SK-N-SH (cell line): Measurements from ENCODE around the gene PRRT2. TPM values are rescaled to one million over a fixed set of nuclear protein-coding genes. Genes with fewer than 3 reads are reported as not detected.
A peak's percentile ranks its signal among the peaks of the same experiment; 100 is the strongest.

Experiments
- CTCF ChIA-PET: fragments of 300-600, 350-600 bp; formaldehyde crosslinking; extraction: SDS; loops from one replicate; lab custom pipeline; 2021; lab: Yijun Ruan, JAX
- POLR2A ChIA-PET: fragments of 350-600 bp; sonication (Branson Sonifier 250); formaldehyde crosslinking; extraction: SDS; loops from one replicate; lab custom pipeline; 2020; ENCODE audit warnings: antibody characterized with exemption, inconsistent platforms; lab: Yijun Ruan, JAX
- DNase-seq: peaks from one replicate; pipeline ENCODE4 v3.0.0; 2012
- H2AFZ ChIP-seq: fragments of 200-600 bp; sonication (generic); 2 replicates; pipeline ENCODE4 v1.8.1; 2016; ENCODE audit warnings: antibody characterized with exemption, mild to moderate bottlenecking, low read depth
- H3F3A ChIP-seq: fragments of 200-600 bp; sonication (generic); replicated peaks from 2 replicates; pipeline ENCODE3; 2016; ENCODE audit warnings: antibody characterized with exemption, mild to moderate bottlenecking; ENCODE audit not compliant: insufficient read depth
- H3K27ac ChIP-seq, 2 experiments: fragments of 200-500 bp in 1 of 2; fragments of 200-600 bp in 1 of 2; sonication (Bioruptor generic) in 1 of 2; sonication (generic), shearing (Covaris generic) in 1 of 2; 2 replicates each; pipeline versions ENCODE4 v1.5.1 to v1.6.1; 2014 to 2016; ENCODE audit warnings: low read depth in 2 of 2, inconsistent platforms in 1 of 2, low read length in 1 of 2, mild to moderate bottlenecking in 1 of 2, mixed read lengths in 1 of 2
- H3K27me3 ChIP-seq: fragments of 200-600 bp; sonication (generic), shearing (Covaris generic); 2 replicates; pipeline ENCODE4 v1.6.1; 2016; ENCODE audit warnings: mixed run types; ENCODE audit not compliant: insufficient read depth
- H3K36me3 ChIP-seq, 2 experiments: fragments of 200-500 bp in 1 of 2; fragments of 200-600 bp in 1 of 2; sonication (Bioruptor generic) in 1 of 2; sonication (generic) in 1 of 2; replicated peaks in 1 of 2; 2 replicates each; pipeline versions ENCODE3 to v1.5.1; 2014 to 2016; ENCODE audit warnings: low read length in 1 of 2, mild to moderate bottlenecking in 1 of 2; ENCODE audit not compliant: insufficient read depth in 2 of 2, control insufficient read depth in 1 of 2
- H3K4me1 ChIP-seq, 2 experiments: fragments of 200-500 bp in 1 of 2; fragments of 200-600 bp in 1 of 2; sonication (Bioruptor generic) in 1 of 2; sonication (generic), shearing (Covaris generic) in 1 of 2; 2 replicates each; pipeline versions ENCODE4 v1.5.1 to v1.6.1; 2014 to 2016; ENCODE audit warnings: low read depth in 1 of 2, low read length in 1 of 2, mixed run types in 1 of 2; ENCODE audit not compliant: insufficient read depth in 2 of 2, control insufficient read depth in 1 of 2
- H3K4me2 ChIP-seq: fragments of 200-600 bp; sonication (generic), shearing (Covaris generic); 2 replicates; pipeline ENCODE4 v1.6.1; 2017; ENCODE audit warnings: mixed run types
- H3K4me3 ChIP-seq, 2 experiments: fragments of 200-500 bp in 1 of 2; fragments of 200-600 bp in 1 of 2; sonication (Bioruptor generic) in 1 of 2; sonication (generic), shearing (Covaris generic) in 1 of 2; 2 replicates each; pipeline versions ENCODE4 v1.5.1 to v1.8.1; 2014 to 2016; ENCODE audit warnings: low read depth in 2 of 2, inconsistent platforms in 1 of 2, low read length in 1 of 2, mild to moderate bottlenecking in 1 of 2, mixed read lengths in 1 of 2, moderate library complexity in 1 of 2
- H3K79me2 ChIP-seq: fragments of 200-600 bp; sonication (generic); 2 replicates; pipeline ENCODE4 v1.8.1; 2017; ENCODE audit warnings: mild to moderate bottlenecking; ENCODE audit not compliant: insufficient read depth
- H3K9ac ChIP-seq: fragments of 200-600 bp; sonication (generic); 2 replicates; pipeline ENCODE4 v1.6.1; 2017; ENCODE audit warnings: mixed run types
- H3K9me2 ChIP-seq: fragments of 200-600 bp; sonication (generic); 2 replicates; pipeline ENCODE4 v1.6.1; 2017; ENCODE audit warnings: mixed run types
- H3K9me3 ChIP-seq: fragments of 200-600 bp; sonication (generic); 2 replicates; pipeline ENCODE4 v1.6.1; 2017; ENCODE audit warnings: mixed run types, mild to moderate bottlenecking, moderate library complexity
- H4K20me1 ChIP-seq: fragments of 200-600 bp; sonication (generic); 2 replicates; pipeline ENCODE4 v1.6.1; 2017; ENCODE audit warnings: mild to moderate bottlenecking, mixed run types; ENCODE audit not compliant: insufficient read depth
- CHD2 ChIP-seq: fragments of 150-350 bp; IDR thresholded peaks from 2 replicates; pipeline ENCODE4 v1.6.1; 2018; ENCODE audit warnings: low read length; ENCODE audit not compliant: partially characterized antibody
- ELF1 ChIP-seq: IDR thresholded peaks from 2 replicates; pipeline ENCODE4 v1.4.0; 2012
- EP300 ChIP-seq, 2 experiments: IDR thresholded peaks; 2 replicates each; pipeline versions ENCODE4 v1.4.0 to v1.6.1; 2012; ENCODE audit warnings: borderline replicate concordance in 1 of 2, low read depth in 1 of 2, low read length in 1 of 2
- FOXJ3 ChIP-seq: sonication (generic); formaldehyde crosslinking; IDR thresholded peaks from 2 replicates; pipeline ENCODE4 v1.5.1; 2020; ENCODE audit warnings: mild to moderate bottlenecking, missing genetic modification reagents
- FOXM1 ChIP-seq: IDR thresholded peaks from 2 replicates; pipeline ENCODE4 v1.4.0; 2012; ENCODE audit warnings: low read depth, mild to moderate bottlenecking
- GABPA ChIP-seq: IDR thresholded peaks from 2 replicates; pipeline ENCODE4 v1.4.0; 2012; ENCODE audit warnings: low read depth, mild to moderate bottlenecking
- GATA2 ChIP-seq: sonication (generic); formaldehyde crosslinking; IDR thresholded peaks from 2 replicates; pipeline ENCODE4 v1.5.0; 2020; ENCODE audit warnings: mild to moderate bottlenecking, missing genetic modification reagents
- MXI1 ChIP-seq: IDR thresholded peaks from 2 replicates; pipeline ENCODE4 v1.6.1; 2012; ENCODE audit warnings: mild to moderate bottlenecking, low read depth, low read length, improper control_type of control experiment
- NFIC ChIP-seq: IDR thresholded peaks from 2 replicates; pipeline ENCODE4 v1.4.0; 2012; ENCODE audit warnings: borderline replicate concordance
- NRF1 ChIP-seq: IDR thresholded peaks from 2 replicates; pipeline ENCODE4 v1.6.1; 2012; ENCODE audit warnings: low read depth, mild to moderate bottlenecking, low read length
- POLR2AphosphoS5 ChIP-seq: IDR thresholded peaks from 2 replicates; pipeline ENCODE4 v1.6.1; 2012; ENCODE audit warnings: low read depth, low read length
- RAD21 ChIP-seq: IDR thresholded peaks from 2 replicates; pipeline ENCODE4 v1.6.1; 2012; ENCODE audit warnings: mild to moderate bottlenecking, low read length
- SIN3A ChIP-seq: IDR thresholded peaks from 2 replicates; pipeline ENCODE4 v1.6.1; 2012; ENCODE audit warnings: low read depth, mild to moderate bottlenecking, low read length, moderate library complexity, borderline replicate concordance
- SMC3 ChIP-seq: IDR thresholded peaks from 2 replicates; pipeline ENCODE4 v1.6.1; 2012; ENCODE audit warnings: low read depth, low read length, improper control_type of control experiment
- TAF1 ChIP-seq: IDR thresholded peaks from 2 replicates; pipeline ENCODE4 v1.6.1; 2012; ENCODE audit warnings: low read depth, mild to moderate bottlenecking, low read length, moderate library complexity, borderline replicate concordance
- TCF12 ChIP-seq: IDR thresholded peaks from 2 replicates; pipeline ENCODE4 v1.4.0; 2012
- YY1 ChIP-seq: IDR thresholded peaks from 2 replicates; pipeline ENCODE4 v1.4.0; 2012; ENCODE audit warnings: low read depth, mild to moderate bottlenecking
- WGBS: methylation state at CpG from one replicate; pipeline ENCODE4 v1.1.6; 2017; ENCODE audit warnings: low lambda C conversion rate; 5-methylcytosine and 5-hydroxymethylcytosine counted together
- polyA plus RNA-seq, 3 experiments: library from polyadenylated mRNA; depleted of rRNA; stranded (reverse); fragments of >200 nt; gene quantifications; 2 replicates each; pipeline ENCODE4 v1.2.3, GENCODE V29; 2012
- TF ChIP-seq, protein P1 (sequence below): fragments of 200-600 bp; sonication (generic); IDR thresholded peaks from 2 replicates; pipeline ENCODE4 v1.6.1; 2017; ENCODE audit warnings: antibody characterized with exemption, mild to moderate bottlenecking, moderate library complexity
- TF ChIP-seq, protein P2 (sequence below): fragments of 150-350 bp; IDR thresholded peaks from 2 replicates; pipeline ENCODE4 v1.6.1; 2016; ENCODE audit warnings: mild to moderate bottlenecking, low read depth, low read length
- TF ChIP-seq, protein P3 (sequence below): fragments of 150-350 bp; IDR thresholded peaks from 2 replicates; pipeline ENCODE4 v1.6.1; 2017; ENCODE audit warnings: antibody characterized with exemption, low read length, low read depth, borderline replicate concordance
- TF ChIP-seq, protein P4 (sequence below): IDR thresholded peaks from 2 replicates; pipeline ENCODE4 v1.6.1; 2012; ENCODE audit warnings: mild to moderate bottlenecking, low read depth, low read length, moderate library complexity
- TF ChIP-seq, protein P5 (sequence below): IDR thresholded peaks from 2 replicates; pipeline ENCODE4 v1.4.0; 2012; ENCODE audit warnings: low read depth

The PRRT2 gene
- polyA plus RNA-seq, 1 of the 3 experiments (the other 2 are of a cell fraction) = 28.1 TPM

DNA sequence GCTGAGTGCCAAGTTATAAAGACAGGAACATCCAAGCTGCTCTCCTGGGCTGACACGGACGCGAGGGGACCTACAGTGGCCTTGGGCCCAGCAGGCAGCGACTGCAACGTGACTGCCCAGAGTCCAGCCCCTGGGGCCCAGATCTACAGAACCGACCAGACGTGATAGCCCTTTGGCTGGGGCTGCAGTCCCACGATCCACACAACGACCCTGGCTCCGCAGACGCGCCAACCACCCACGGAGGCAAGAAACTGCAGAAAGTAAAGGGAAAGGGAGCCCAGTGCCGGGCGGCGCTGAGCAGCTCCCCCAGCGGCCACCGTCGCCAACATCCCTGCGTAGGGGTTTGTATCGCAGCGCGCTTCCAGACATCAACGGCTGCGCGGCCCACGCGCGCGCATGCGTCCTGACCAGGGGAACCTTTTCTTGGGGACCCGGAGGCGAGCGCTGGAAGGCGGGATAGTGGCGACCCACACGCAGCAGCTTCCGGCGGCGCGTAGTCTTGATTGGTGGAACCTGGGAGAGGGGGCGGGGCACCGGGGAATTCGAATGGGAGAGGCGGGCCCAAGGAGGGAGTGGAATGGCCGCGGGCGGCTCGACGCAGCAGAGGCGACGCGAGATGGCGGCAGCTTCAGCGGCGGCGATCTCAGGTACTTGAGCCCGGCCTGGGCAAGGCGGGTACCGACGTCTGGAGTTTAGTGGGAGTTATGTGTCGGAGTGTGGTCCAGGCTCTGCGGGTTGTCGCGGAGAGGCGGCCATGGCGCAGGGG, 21.6 kb upstream of the PRRT2 start, which contains the start of gene KIF22:
KIF22 (plus strand) TSS at position 569 of the 766 bp plus-strand sequence; CDS start at position 578, 9 bp downstream.
- Histone ChIP-seq H3K27me3 (no peaks in the 10 kb centered on the region), H4K20me1 (no peaks in the 10 kb centered on the region; the same call in 1 of the 2 replicates), H3K9me2 (no peaks in the 10 kb centered on the region), H3K4me3 (peak within 1 kb of the TSS; percentile 61 to 87), H3K4me2 (peak within 1 kb of the TSS; percentile 87), H2AFZ (peak within 1 kb of the TSS; percentile 96), H3F3A (no peaks in the 10 kb centered on the region), H3K36me3 (no peaks in the 10 kb centered on the region), H3K4me1 (peaks cover 0 to 11% of the 10 kb centered on the region in 2 experiments; a peak in 1 of 4 replicates), H3K27ac (peak within 1 kb of the TSS; percentile 58 to 91), H3K79me2 (peaks cover 48% of the 10 kb centered on the region), H3K9me3 (no peaks in the 10 kb centered on the region), H3K9ac (peak within 1 kb of the TSS; percentile 84)
- TF ChIP-seq EP300 (IDR thresholded peaks at IDR 0.05; ENCODE audit: borderline replicate concordance in 1 of 2, low read depth in 1 of 2, low read length in 1 of 2) (no peak), FOXM1 (peak; percentile 36; the same call in 1 of the 2 replicates), SMC3 (peak; percentile 37; the same call in 1 of the 2 replicates), NFIC (no peak), FOXJ3 (CRISPR knock-in tag) (0 out of 2 replicates have a peak, but pooled peaks have one; percentile 35), TCF12 (no peak), CHD2 (peak; percentile 79), YY1 (peak; percentile 90), ELF1 (no peak), SIN3A (peak; percentile 91; the same call in 1 of the 2 replicates), GATA2 (CRISPR knock-in tag) (no peak), TAF1 (peak; percentile 50; the same call in 1 of the 2 replicates), MXI1 (peak; percentile 87), POLR2AphosphoS5 (peak; percentile 33; the same call in 1 of the 2 replicates), RAD21 (peak; percentile 51), NRF1 (peak; percentile 96), GABPA (peak; percentile 93)
- TF ChIP-seq, protein P1, sequence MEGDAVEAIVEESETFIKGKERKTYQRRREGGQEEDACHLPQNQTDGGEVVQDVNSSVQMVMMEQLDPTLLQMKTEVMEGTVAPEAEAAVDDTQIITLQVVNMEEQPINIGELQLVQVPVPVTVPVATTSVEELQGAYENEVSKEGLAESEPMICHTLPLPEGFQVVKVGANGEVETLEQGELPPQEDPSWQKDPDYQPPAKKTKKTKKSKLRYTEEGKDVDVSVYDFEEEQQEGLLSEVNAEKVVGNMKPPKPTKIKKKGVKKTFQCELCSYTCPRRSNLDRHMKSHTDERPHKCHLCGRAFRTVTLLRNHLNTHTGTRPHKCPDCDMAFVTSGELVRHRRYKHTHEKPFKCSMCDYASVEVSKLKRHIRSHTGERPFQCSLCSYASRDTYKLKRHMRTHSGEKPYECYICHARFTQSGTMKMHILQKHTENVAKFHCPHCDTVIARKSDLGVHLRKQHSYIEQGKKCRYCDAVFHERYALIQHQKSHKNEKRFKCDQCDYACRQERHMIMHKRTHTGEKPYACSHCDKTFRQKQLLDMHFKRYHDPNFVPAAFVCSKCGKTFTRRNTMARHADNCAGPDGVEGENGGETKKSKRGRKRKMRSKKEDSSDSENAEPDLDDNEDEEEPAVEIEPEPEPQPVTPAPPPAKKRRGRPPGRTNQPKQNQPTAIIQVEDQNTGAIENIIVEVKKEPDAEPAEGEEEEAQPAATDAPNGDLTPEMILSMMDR = peak; percentile 69
- TF ChIP-seq, protein P2, sequence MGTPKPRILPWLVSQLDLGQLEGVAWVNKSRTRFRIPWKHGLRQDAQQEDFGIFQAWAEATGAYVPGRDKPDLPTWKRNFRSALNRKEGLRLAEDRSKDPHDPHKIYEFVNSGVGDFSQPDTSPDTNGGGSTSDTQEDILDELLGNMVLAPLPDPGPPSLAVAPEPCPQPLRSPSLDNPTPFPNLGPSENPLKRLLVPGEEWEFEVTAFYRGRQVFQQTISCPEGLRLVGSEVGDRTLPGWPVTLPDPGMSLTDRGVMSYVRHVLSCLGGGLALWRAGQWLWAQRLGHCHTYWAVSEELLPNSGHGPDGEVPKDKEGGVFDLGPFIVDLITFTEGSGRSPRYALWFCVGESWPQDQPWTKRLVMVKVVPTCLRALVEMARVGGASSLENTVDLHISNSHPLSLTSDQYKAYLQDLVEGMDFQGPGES = peak; percentile 53
- TF ChIP-seq, protein P3, sequence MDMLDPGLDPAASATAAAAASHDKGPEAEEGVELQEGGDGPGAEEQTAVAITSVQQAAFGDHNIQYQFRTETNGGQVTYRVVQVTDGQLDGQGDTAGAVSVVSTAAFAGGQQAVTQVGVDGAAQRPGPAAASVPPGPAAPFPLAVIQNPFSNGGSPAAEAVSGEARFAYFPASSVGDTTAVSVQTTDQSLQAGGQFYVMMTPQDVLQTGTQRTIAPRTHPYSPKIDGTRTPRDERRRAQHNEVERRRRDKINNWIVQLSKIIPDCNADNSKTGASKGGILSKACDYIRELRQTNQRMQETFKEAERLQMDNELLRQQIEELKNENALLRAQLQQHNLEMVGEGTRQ = no peak
- TF ChIP-seq, protein P4, sequence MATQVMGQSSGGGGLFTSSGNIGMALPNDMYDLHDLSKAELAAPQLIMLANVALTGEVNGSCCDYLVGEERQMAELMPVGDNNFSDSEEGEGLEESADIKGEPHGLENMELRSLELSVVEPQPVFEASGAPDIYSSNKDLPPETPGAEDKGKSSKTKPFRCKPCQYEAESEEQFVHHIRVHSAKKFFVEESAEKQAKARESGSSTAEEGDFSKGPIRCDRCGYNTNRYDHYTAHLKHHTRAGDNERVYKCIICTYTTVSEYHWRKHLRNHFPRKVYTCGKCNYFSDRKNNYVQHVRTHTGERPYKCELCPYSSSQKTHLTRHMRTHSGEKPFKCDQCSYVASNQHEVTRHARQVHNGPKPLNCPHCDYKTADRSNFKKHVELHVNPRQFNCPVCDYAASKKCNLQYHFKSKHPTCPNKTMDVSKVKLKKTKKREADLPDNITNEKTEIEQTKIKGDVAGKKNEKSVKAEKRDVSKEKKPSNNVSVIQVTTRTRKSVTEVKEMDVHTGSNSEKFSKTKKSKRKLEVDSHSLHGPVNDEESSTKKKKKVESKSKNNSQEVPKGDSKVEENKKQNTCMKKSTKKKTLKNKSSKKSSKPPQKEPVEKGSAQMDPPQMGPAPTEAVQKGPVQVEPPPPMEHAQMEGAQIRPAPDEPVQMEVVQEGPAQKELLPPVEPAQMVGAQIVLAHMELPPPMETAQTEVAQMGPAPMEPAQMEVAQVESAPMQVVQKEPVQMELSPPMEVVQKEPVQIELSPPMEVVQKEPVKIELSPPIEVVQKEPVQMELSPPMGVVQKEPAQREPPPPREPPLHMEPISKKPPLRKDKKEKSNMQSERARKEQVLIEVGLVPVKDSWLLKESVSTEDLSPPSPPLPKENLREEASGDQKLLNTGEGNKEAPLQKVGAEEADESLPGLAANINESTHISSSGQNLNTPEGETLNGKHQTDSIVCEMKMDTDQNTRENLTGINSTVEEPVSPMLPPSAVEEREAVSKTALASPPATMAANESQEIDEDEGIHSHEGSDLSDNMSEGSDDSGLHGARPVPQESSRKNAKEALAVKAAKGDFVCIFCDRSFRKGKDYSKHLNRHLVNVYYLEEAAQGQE = peak; percentile 7; the same call in 1 of the 2 replicates
- TF ChIP-seq, protein P5, sequence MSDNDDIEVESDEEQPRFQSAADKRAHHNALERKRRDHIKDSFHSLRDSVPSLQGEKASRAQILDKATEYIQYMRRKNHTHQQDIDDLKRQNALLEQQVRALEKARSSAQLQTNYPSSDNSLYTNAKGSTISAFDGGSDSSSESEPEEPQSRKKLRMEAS = 0 out of 2 replicates have a peak, but pooled peaks have one; percentile 72
- DNase-seq = peak; percentile 99
- CTCF ChIA-PET = interaction anchor here (0.7 to 3.0 kb wide), 30 partner anchors 10 to 301 kb away, joined by 3 to 22 read pairs (median 4); partner anchors contain the start of genes CDIPT, HIRIP3, MVP and PAGR1
- POLR2A ChIA-PET = interaction anchor here (0.6 to 1.4 kb wide), 11 partner anchors 10 to 275 kb away, joined by 3 to 19 read pairs (median 3); partner anchors contain the start of genes ALDOA, KCTD13, MAZ and PAGR1
- WGBS = 0% methylated on average over 22 of the region's 67 CpGs
